HCT116 (cell line): ENCODE measurements around the gene PRAMEF17. TPM values are rescaled to one million over a fixed set of nuclear protein-coding genes. Genes with fewer than 3 reads are reported as not detected.

ENCODE experiments used
- total RNA-seq: library from RNA; stranded (reverse); gene quantifications from one replicate; pipeline ENCODE4 v1.2.1, GENCODE V29; 2021; ENCODE audit not compliant: unreplicated experiment

The PRAMEF17 gene
- total RNA-seq, 1 experiment from 2014 or later = not detected

Other genes with a start within 250 kb of the PRAMEF17 start
- not detected for gene PRAMEF26, start 233.6 kb upstream of the PRAMEF17 start, total RNA-seq
- not detected for gene HNRNPCL4, start 224.0 kb upstream of the PRAMEF17 start, total RNA-seq
- not detected for gene PRAMEF9, start 217.8 kb upstream of the PRAMEF17 start, total RNA-seq
- gene PRAMEF13, start 188.2 kb upstream of the PRAMEF17 start, total RNA-seq = not detected
- not detected for gene PRAMEF18, start 163.5 kb upstream of the PRAMEF17 start, total RNA-seq
- not detected for gene PRAMEF5, start 135.4 kb upstream of the PRAMEF17 start, total RNA-seq
- not detected for gene PRAMEF8, start 104.5 kb upstream of the PRAMEF17 start, total RNA-seq
- not detected for gene PRAMEF33, start 86.1 kb upstream of the PRAMEF17 start, total RNA-seq
- gene PRAMEF15, start 74.1 kb upstream of the PRAMEF17 start, total RNA-seq = not detected
- gene PRAMEF14, start 42.5 kb upstream of the PRAMEF17 start, total RNA-seq = not detected
- gene PRAMEF19, start 17.7 kb upstream of the PRAMEF17 start, total RNA-seq = not detected
- not detected for gene PRAMEF20, start 20.8 kb downstream of the PRAMEF17 start, total RNA-seq
- not detected for gene LRRC38, start 124.4 kb downstream of the PRAMEF17 start, total RNA-seq
- not detected for gene PDPN, start 194.2 kb downstream of the PRAMEF17 start, total RNA-seq